ENCODE results near the gene IKZF2.

Gene IKZF2

GRCh38 chr2:213101109-213101508 is 50.3 kb downstream of the IKZF2 start:
- DNase-seq (ENCODE audit: low spot score) = no peak

- no peak for DNase-seq (ENCODE audit: low spot score)
Observed at GRCh38 chr2:213098612-213099011, 52.8 kb downstream of the IKZF2 start.

GRCh38 chr2:213091765-213092164 is 59.6 kb downstream of the IKZF2 start:
- DNase-seq (ENCODE audit: low spot score) = no peak

GRCh38 chr2:213090772-213091171 is 60.6 kb downstream of the IKZF2 start:
- no peak for DNase-seq (ENCODE audit: low spot score)

- no peak for DNase-seq (ENCODE audit: low spot score)
Observed at GRCh38 chr2:213089438-213089837, 62.0 kb downstream of the IKZF2 start.

DNA sequence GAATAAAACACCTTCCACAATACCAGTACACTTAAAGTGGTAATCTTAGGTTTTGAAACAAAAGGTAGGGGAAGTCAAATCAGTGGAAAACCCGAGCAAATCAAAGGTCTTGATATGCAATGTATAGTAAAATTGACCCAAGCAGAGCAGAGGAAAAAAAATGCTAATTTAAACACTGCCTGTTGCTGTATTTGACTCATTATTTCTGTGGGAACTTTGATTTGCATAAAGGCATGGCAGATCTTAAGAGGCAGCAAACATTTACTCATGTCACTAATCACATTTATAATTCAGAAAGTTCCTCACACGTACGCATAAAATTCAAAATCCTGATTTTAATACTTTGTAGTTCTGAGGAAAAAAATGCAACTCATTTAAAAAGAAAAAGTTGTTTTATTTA is 64.4 kb downstream of the IKZF2 start:
- no peak for DNase-seq (ENCODE audit: low spot score)

DNA sequence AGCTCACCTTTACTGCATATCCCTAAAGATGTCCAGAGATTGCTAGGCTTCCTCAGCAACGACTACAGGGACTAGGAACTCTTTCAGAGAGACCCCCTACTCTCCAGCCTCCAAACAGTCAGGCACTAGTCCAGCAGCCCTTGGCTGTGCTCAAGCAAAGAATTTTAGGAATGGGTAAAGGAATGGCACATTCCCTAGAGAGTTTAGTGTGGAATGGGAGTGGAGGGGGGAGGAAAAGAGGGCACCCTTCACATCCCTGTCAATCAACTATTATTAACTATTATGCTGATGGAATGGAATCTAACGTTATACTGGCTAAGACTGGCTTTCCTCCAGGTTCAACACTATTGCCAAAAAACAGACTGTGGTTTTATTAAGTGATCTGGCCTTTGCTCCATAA is 64.8 kb downstream of the IKZF2 start:
- no peak for DNase-seq (ENCODE audit: low spot score)

DNA sequence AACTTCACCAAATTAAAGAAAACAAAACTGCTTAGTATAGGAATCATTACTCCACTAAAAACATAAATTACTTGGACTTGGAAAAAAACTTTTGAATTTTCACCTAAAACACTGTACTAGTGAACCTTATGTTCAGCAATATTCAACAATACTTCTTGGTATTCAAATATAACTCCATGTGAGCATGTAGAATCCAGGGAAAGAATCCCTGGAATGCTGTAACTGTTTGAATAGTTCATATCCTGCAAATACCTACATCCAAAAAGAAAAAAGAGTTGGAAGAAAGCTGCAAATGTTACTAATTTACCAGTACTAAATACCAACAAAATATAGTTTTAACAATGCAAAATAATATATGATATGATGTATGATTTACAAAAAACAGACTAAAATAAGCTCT is 65.4 kb downstream of the IKZF2 start:
- no peak for DNase-seq (ENCODE audit: low spot score)

DNA sequence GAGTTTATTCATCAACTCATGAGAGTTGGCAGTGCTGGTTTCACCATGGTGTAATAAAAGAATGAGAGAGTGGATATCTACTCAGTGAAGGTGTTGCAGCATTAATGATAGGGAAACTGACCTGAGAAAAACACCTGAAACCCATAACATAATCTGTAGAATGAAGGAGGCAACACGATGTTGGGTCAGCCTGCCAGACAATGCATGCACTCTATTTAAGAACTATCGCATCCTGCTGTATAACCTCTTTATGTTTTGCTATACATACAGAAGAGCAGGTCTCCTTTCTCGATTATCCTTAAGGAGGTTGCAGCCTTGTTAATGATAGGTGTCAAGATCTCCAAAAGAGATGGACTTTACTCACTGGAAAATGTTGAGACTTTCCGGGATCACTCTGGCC is 65.9 kb downstream of the IKZF2 start:
- DNase-seq (ENCODE audit: low spot score) = no peak

GRCh38 chr2:213084261-213084660 is 67.2 kb downstream of the IKZF2 start:
- DNase-seq (ENCODE audit: low spot score) = no peak

DNA sequence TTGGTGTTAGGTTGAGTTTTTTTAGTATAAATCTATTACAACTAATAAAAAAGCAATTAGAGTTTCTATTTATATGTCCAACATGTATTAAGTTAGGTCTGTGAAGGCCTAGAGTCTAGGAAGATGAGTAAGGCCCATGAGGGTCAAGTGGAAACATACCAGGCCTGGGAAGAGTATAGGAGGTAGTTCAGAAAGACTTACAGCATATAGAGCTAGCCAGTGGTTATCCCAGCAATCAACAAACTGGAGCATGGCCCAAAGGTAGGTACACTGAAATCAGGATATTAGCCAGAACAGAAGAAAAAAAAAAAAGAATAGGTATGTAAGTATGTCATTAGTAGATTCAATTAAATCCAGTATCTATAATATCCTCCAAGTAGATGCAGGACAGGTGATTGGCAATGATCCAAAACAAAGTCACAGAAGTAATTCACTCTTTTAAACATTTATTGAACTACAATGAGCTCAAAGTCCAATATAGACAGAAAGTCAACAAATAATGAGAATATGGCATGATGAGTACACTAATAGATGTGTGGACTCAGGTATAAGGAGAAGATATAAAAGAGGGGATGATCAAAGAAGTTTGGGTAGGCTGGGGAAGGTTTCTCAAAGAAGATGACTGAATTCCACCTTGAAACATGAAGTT is 70.3 kb downstream of the IKZF2 start:
- DNase-seq (ENCODE audit: low spot score) = no peak

DNA sequence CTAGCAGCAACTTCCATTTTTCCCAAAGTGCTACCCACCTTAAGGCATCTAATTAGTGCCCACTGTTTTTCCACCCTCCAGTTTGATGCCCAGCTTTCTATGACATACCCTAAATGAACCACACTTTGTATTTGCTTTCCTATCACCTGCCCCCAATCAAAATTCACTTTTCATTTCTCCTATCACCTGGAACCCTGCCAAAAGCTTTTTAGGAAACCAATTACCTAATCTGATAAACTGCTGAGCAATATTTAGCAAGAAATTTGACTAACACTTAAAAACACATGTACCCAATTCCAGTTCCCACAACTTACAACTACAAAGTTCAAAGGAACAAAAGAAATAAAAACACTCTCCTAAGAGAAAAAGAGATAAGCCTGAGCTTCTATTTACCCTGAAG is 71.7 kb downstream of the IKZF2 start:
- DNase-seq (ENCODE audit: low spot score) = no peak

GRCh38 chr2:213078686-213079085 is 72.7 kb downstream of the IKZF2 start:
- DNase-seq (ENCODE audit: low spot score) = no peak

GRCh38 chr2:213069531-213069930 is 81.9 kb downstream of the IKZF2 start:
- DNase-seq (ENCODE audit: low spot score) = no peak

- DNase-seq (ENCODE audit: low spot score) = no peak
Observed at GRCh38 chr2:213068676-213069359, 82.6 kb downstream of the IKZF2 start.

- no peak for DNase-seq (ENCODE audit: low spot score)
Observed at GRCh38 chr2:213067888-213068287, 83.5 kb downstream of the IKZF2 start.

DNA sequence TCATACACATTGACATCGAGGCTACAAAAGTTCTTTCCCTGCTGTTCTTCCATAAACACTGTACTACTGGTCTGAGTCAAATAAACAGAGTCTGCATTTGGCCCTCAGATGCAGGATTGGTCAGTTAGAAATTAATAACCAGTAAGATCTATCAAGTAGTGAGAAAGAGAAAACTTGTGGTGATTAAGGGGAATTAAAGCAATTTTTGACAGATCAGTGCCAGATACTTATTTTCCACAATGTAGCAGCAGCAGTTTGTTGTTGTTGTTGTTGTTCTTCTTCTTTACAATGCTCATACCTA is 85.0 kb downstream of the IKZF2 start:
- DNase-seq (ENCODE audit: low spot score) = no peak

- DNase-seq (ENCODE audit: low spot score) = no peak
Observed at GRCh38 chr2:213065583-213066442, 85.6 kb downstream of the IKZF2 start.

DNA sequence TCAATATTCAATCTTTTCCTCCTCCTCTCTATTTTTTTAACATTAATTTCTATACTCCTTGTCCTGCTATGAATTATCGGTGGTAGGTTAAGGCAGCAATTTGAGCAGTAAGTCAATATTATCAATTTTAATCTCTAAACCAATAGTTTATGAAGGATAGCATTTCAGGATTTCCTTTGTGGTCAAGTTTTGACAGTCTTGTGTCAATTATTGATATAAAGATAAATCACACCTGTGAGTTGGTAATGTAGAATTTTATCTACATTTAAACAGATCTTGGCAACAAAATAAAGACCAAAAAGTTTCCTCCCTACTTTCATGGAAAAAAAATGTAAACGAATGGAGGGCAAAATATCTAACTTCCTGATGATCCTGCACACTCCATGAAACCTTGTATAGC is 87.3 kb downstream of the IKZF2 start:
- no peak for DNase-seq (ENCODE audit: low spot score)

DNA sequence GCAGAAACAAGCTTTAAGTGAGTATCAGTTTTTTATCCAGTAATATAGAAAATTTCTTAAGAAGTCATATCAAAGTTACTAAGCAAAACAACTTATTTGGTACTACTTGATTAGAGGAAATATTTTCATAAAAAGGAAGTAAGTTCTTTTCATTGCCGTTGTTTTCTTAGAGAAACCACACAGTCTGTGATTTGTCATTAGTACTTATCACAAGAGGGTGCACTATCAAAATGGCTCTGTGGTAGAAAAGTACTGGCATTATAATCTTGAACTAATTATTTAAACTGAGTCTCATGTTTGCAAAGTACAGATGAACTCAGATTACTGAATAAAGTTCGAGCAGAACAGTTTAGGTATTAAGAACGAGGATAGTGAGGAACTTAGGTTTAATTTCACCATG is 93.4 kb downstream of the IKZF2 start:
- DNase-seq (ENCODE audit: low spot score) = no peak

DNA sequence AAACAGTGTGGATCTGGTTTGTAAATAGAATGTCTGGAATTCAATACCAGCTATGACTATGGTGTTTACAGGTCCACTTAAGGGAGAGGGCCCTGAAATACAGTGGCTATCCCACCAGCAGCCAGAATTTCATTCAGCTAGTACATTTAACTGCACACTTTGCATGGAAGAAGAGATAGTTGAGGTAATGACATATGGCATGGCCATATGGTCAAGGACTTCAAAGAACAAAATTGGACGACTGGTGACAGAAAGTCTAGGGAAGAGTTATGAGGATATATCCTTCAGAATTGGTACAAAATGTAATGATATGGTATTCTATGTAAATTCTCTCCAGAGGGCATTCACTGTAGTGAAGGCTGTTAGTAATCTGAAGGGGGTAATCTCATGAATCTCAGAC is 105.0 kb downstream of the IKZF2 start:
- no peak for DNase-seq (ENCODE audit: low spot score)

- no peak for DNase-seq (ENCODE audit: low spot score)
Observed at GRCh38 chr2:213043566-213043965, 107.8 kb downstream of the IKZF2 start.

DNA sequence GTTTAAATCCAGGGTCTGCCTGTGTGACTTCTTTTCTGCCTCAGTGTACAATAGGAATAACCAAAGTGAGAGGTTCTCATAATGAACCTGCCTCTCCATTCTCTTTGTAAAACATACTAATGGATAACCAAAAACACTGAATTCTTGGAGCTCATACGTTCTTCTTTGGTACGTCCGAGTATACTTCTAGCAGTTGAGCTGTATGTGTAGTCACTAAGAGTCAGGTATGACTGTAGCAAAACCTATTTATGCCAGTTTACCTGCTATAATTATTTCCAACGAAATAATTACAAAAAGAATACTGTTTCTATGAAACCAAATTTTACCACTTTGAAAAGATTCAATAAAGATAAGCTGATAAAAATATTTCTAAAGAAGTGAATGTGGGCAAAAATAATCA is 109.2 kb downstream of the IKZF2 start:
- no peak for DNase-seq (ENCODE audit: low spot score)

Measured in kidney capillary endothelial cell (primary cell).